Suppressor macrophage treated with lipopolysaccharide for 4 hours (primary cell): ENCODE results near the gene DEPDC1B.
"Not testable (repeated sequence)": the region's sequence is repeated elsewhere in the genome, so short reads cannot be mapped to it uniquely, and the experiment has no call there.

Source experiments
- DNase-seq: peaks from one replicate; pipeline ENCODE4 v3.0.0-alpha.2; 2020

The DEPDC1B gene

GRCh38 chr5:60577116-60577515 is 122.8 kb downstream of the DEPDC1B start:
- DNase-seq = no peak

- DNase-seq = no peak
Measured at GRCh38 chr5:60576425-60576824, 123.5 kb downstream of the DEPDC1B start.

- DNase-seq = no peak
Measured at GRCh38 chr5:60568646-60569045, 131.3 kb downstream of the DEPDC1B start.

- no peak for DNase-seq
Measured at GRCh38 chr5:60563696-60564324, 136.2 kb downstream of the DEPDC1B start.

GRCh38 chr5:60553291-60553690 is 146.7 kb downstream of the DEPDC1B start:
- not testable (repeated sequence) for DNase-seq

GRCh38 chr5:60551829-60552228 is 148.1 kb downstream of the DEPDC1B start:
- DNase-seq = no peak

- no peak for DNase-seq
Measured at GRCh38 chr5:60551250-60551649, 148.7 kb downstream of the DEPDC1B start.

GRCh38 chr5:60550311-60550710 is 149.7 kb downstream of the DEPDC1B start:
- no peak for DNase-seq

- no peak for DNase-seq
Measured at GRCh38 chr5:60549841-60550240, 150.1 kb downstream of the DEPDC1B start.
